KMS-11 (cell line): ENCODE results near the gene NAA25.
"Not testable (repeated sequence)": the region's sequence is repeated elsewhere in the genome, so short reads cannot be mapped to it uniquely, and the experiment has no call there.

ENCODE experiments used
- H2AFZ ChIP-seq: fragments of 200-600 bp; sonication (generic); 2 replicates; pipeline ENCODE4 v1.6.1; 2016; ENCODE audit warnings: antibody characterized with exemption, mixed run types, low read depth
- H3K27ac ChIP-seq: fragments of 200-600 bp; sonication (generic); 2 replicates; pipeline ENCODE4 v1.6.1; 2016; ENCODE audit warnings: mild to moderate bottlenecking, mixed run types
- H3K27me3 ChIP-seq: fragments of 200-600 bp; sonication (generic); 2 replicates; pipeline ENCODE4 v1.6.1; 2017; ENCODE audit warnings: mild to moderate bottlenecking, low read depth, mixed run types, moderate library complexity; ENCODE audit not compliant: insufficient read depth
- H3K36me3 ChIP-seq: fragments of 200-600 bp; sonication (generic); 2 replicates; pipeline ENCODE4 v1.6.1; 2017; ENCODE audit warnings: mild to moderate bottlenecking, mixed run types; ENCODE audit not compliant: insufficient read depth
- H3K4me1 ChIP-seq: fragments of 200-600 bp; sonication (generic); 2 replicates; pipeline ENCODE4 v1.6.1; 2016; ENCODE audit warnings: mild to moderate bottlenecking, low read depth, mixed run types; ENCODE audit not compliant: poor library complexity, severe bottlenecking
- H3K4me2 ChIP-seq: fragments of 200-600 bp; sonication (generic); 2 replicates; pipeline ENCODE4 v1.7.0; 2016; ENCODE audit warnings: mild to moderate bottlenecking, mixed run types
- H3K4me3 ChIP-seq: fragments of 200-600 bp; sonication (generic); IDR thresholded peaks from 2 replicates; pipeline ENCODE4 v1.6.1; 2017; ENCODE audit warnings: low read depth, low read length, mixed read lengths; ENCODE audit not compliant: insufficient read depth
- H3K79me2 ChIP-seq: fragments of 200-600 bp; sonication (generic); 2 replicates; pipeline ENCODE4 v1.6.1; 2016; ENCODE audit warnings: low read depth, mixed run types; ENCODE audit not compliant: insufficient read depth
- H3K9ac ChIP-seq: fragments of 200-600 bp; sonication (generic); 2 replicates; pipeline ENCODE4 v1.6.1; 2016; ENCODE audit warnings: mild to moderate bottlenecking, mixed run types
- H4K20me1 ChIP-seq: fragments of 200-600 bp; sonication (generic); 2 replicates; pipeline ENCODE4 v1.6.1; 2016; ENCODE audit warnings: mild to moderate bottlenecking, mixed run types; ENCODE audit not compliant: insufficient read depth
- TF ChIP-seq, protein P1 (sequence below): fragments of 200-600 bp; sonication (generic); conservative IDR thresholded peaks from 2 replicates; pipeline ENCODE4 v1.6.1; 2017; ENCODE audit warnings: low read depth, mild to moderate bottlenecking, antibody characterized with exemption, low read length, moderate library complexity, mixed read lengths

The NAA25 gene

DNA sequence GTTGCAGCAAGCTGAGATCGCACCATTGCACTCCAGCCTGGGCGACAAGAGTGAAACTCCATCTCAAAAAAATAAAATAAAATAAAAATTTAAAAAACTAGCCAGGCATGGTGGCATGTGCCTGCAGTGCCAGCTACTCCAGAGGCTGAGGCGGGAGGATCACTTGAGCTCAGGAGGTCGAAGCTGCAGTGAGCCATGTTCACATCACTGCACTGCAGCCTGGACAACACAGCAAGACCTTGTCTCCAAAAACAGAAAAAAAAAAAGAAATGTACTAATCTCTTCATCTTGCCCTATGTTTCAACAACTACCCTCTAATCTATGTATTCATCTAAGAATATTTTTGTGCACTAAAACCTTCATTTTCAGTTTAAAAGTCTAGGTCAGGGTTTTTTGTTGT, 6.5 kb downstream of the NAA25 start:
- no peak overlapping the region for H3K4me2 ChIP-seq
- H3K4me1 ChIP-seq: peaks cover 28% of the 10 kb centered on the region
- TF ChIP-seq, protein P1, sequence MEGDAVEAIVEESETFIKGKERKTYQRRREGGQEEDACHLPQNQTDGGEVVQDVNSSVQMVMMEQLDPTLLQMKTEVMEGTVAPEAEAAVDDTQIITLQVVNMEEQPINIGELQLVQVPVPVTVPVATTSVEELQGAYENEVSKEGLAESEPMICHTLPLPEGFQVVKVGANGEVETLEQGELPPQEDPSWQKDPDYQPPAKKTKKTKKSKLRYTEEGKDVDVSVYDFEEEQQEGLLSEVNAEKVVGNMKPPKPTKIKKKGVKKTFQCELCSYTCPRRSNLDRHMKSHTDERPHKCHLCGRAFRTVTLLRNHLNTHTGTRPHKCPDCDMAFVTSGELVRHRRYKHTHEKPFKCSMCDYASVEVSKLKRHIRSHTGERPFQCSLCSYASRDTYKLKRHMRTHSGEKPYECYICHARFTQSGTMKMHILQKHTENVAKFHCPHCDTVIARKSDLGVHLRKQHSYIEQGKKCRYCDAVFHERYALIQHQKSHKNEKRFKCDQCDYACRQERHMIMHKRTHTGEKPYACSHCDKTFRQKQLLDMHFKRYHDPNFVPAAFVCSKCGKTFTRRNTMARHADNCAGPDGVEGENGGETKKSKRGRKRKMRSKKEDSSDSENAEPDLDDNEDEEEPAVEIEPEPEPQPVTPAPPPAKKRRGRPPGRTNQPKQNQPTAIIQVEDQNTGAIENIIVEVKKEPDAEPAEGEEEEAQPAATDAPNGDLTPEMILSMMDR: no peak
- H2AFZ ChIP-seq: no peak overlapping the region
- no peaks in the 10 kb centered on the region; the same call in 1 of the 2 replicates for H3K36me3 ChIP-seq
- peaks cover 12% of the 10 kb centered on the region; the same call in 1 of the 2 replicates for H4K20me1 ChIP-seq
- no peak overlapping the region for H3K4me3 ChIP-seq
- H3K27me3 ChIP-seq: no peaks in the 10 kb centered on the region
- no peak overlapping the region for H3K9ac ChIP-seq
- no peak overlapping the region for H3K27ac ChIP-seq
- peaks cover 90% of the 10 kb centered on the region for H3K79me2 ChIP-seq

DNA sequence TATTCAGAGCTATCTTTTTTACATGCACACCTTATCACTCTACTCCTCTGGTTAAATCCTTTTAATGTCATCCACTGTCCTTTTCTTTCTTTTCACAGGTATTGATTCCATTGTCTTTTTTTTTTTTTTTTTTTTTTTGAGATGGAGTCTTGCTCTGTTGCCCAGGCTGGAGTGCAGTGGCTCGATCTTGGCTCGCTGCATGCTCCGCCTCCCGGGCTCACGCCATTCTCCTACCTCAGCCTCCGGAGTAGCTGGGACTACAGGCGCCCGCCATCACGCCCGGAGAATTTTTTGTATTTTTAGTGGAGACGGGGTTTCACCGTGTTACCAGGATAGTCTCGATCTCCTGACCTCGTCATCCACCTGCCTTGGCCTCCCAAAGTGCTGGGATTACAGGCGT, 8.1 kb downstream of the NAA25 start:
- H2AFZ ChIP-seq, H3K4me2 ChIP-seq, H3K36me3 ChIP-seq, H3K27ac ChIP-seq, H3K27me3 ChIP-seq, H4K20me1 ChIP-seq, H3K4me3 ChIP-seq, H3K9ac ChIP-seq: not testable (repeated sequence)
- peaks cover 18% of the 10 kb centered on the region for H3K4me1 ChIP-seq
- peaks cover 90% of the 10 kb centered on the region for H3K79me2 ChIP-seq

DNA sequence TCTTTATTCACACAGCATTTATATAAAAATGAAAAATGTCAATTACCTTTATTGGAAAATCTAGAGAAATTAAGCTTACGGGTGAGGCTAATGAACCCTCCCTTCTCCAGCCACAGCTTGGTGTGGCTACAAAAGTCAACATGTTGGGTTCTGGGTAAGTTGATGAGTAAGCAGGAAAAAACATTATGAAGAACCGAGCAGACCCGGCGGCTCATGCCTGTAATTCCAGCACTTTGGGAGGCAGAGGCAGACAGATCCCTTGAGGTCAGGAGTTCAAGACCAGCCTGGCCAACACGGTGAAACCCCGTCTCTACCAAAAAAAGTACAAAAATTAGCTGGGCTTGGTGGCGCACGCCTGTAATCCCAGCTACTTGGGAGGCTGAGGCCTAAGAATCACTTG, 10.9 kb downstream of the NAA25 start:
- Histone ChIP-seq H2AFZ (no peak overlapping the region), H3K4me3 (no peak overlapping the region), H3K4me1 (peaks cover 5% of the 10 kb centered on the region), H3K4me2 (no peak overlapping the region), H3K27me3 (no peaks in the 10 kb centered on the region), H3K79me2 (peaks cover 87% of the 10 kb centered on the region; the same call in 1 of the 2 replicates), H4K20me1 (no peaks in the 10 kb centered on the region; the same call in 1 of the 2 replicates), H3K36me3 (no peaks in the 10 kb centered on the region; the same call in 1 of the 2 replicates), H3K27ac (no peak overlapping the region), H3K9ac (no peak overlapping the region)
- TF ChIP-seq, protein P1: no peak

DNA sequence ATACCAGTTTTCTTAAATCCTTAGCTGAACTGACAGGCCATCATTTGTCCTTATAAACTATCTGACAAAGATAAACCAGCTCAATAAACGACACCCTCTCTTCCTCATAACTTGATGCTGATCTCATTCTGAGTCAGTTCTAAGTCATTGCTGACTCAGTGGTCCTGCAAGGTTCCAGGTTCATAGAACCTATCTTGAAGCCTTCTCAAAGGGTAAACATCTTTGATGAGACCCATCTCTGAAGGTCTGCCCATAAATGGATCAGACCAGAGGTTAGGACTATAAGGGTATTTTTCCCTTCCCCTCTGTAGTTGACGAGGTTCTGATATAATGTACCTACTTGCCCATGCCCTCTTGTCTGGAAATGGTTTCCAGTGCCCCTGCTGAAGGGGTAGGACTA, 11.9 kb downstream of the NAA25 start:
- peaks cover 79% of the 10 kb centered on the region; the same call in 1 of the 2 replicates for H3K79me2 ChIP-seq
- no peak overlapping the region for H3K4me3 ChIP-seq
- no peaks in the 10 kb centered on the region for H3K27me3 ChIP-seq
- H3K36me3 ChIP-seq: no peaks in the 10 kb centered on the region
- no peak overlapping the region for H3K4me2 ChIP-seq
- TF ChIP-seq, protein P1: no peak
- no peak overlapping the region for H3K27ac ChIP-seq
- H4K20me1 ChIP-seq: no peaks in the 10 kb centered on the region
- no peak overlapping the region for H2AFZ ChIP-seq
- H3K9ac ChIP-seq: no peak overlapping the region
- H3K4me1 ChIP-seq: peaks cover 5% of the 10 kb centered on the region

- Histone ChIP-seq H3K27me3 (no peaks in the 10 kb centered on the region), H3K4me3 (no peak overlapping the region), H3K4me2 (no peak overlapping the region), H4K20me1 (no peaks in the 10 kb centered on the region), H3K36me3 (no peaks in the 10 kb centered on the region), H3K79me2 (peaks cover 73% of the 10 kb centered on the region; the same call in 1 of the 2 replicates), H2AFZ (no peak overlapping the region), H3K4me1 (peaks cover 5% of the 10 kb centered on the region), H3K27ac (no peak overlapping the region), H3K9ac (no peak overlapping the region)
- TF ChIP-seq, protein P1: no peak
These were observed 12.5 kb downstream of the NAA25 start for GRCh38 chr12:112096070-112096469.
